ENCODE results near the gene PGM2.

DNA sequence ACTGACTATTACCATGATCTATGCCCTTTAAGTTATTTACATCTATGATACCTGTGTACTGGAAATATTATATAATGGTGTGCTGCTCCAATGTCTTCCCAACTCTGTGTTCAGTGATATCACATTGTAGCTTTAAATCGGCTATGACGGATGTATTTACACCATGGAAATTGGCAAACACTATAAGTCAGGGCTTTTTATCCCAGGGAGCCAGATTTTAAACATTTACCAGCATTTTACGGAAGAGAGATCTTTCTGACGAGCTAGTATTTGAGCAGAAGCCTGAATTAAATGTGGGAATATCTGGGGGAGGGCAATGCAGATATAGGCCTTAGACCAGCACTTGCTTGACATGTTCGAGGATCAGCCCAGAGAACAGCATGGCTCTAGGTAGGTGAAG, 7.7 kb upstream of the PGM2 start:
- TF ChIP-seq EZH2 (IDR thresholded peaks at IDR 0.05; ENCODE audit: insufficient read depth, poor library complexity, severe bottlenecking) (no peak), EZH2phosphoT487 (IDR thresholded peaks at IDR 0.05; ENCODE audit: insufficient read depth, low read depth) (no peak)
